VCaP (cell line): ENCODE data around the gene CLIC6.

Experiments
- H3K27ac ChIP-seq: fragments of 450-650 bp; 2 replicates; pipeline ENCODE4 v1.5.1; 2017
- TF ChIP-seq, protein P1 (sequence below): fragments of 450-650 bp; conservative IDR thresholded peaks from 2 replicates; pipeline ENCODE4 v1.5.1; 2017; ENCODE audit warnings: mild to moderate bottlenecking, moderate library complexity

CLIC6 gene

DNA sequence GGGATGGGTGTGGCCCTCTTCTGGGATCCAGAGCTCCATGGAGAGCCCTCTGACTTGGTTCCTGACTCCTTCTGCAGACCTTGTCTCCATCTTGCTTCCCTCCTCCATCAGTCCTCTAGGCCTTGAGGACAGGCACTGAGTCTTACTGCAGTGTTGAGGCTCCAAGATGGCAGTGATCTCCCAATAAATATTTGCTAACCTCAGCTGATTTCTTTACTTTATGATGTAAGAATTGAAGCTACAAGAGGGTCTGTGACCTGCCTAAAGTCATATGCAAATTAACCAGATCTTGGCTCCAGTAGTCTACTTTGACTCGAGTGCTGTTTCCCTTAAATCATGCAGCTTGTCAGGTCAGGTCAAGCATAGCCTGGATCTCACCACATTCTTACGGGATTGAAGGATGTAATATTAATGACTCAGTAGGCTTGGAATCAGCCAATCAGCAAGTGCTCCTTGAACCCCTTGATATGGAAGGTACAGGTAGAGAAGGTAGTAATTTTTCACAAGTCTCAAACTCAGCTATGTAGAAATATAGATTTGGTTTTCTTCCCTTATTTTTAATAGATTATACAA is 93.0 kb downstream of the CLIC6 start:
- TF ChIP-seq, protein P1, sequence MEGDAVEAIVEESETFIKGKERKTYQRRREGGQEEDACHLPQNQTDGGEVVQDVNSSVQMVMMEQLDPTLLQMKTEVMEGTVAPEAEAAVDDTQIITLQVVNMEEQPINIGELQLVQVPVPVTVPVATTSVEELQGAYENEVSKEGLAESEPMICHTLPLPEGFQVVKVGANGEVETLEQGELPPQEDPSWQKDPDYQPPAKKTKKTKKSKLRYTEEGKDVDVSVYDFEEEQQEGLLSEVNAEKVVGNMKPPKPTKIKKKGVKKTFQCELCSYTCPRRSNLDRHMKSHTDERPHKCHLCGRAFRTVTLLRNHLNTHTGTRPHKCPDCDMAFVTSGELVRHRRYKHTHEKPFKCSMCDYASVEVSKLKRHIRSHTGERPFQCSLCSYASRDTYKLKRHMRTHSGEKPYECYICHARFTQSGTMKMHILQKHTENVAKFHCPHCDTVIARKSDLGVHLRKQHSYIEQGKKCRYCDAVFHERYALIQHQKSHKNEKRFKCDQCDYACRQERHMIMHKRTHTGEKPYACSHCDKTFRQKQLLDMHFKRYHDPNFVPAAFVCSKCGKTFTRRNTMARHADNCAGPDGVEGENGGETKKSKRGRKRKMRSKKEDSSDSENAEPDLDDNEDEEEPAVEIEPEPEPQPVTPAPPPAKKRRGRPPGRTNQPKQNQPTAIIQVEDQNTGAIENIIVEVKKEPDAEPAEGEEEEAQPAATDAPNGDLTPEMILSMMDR = no peak
- no peak overlapping the region for H3K27ac ChIP-seq

DNA sequence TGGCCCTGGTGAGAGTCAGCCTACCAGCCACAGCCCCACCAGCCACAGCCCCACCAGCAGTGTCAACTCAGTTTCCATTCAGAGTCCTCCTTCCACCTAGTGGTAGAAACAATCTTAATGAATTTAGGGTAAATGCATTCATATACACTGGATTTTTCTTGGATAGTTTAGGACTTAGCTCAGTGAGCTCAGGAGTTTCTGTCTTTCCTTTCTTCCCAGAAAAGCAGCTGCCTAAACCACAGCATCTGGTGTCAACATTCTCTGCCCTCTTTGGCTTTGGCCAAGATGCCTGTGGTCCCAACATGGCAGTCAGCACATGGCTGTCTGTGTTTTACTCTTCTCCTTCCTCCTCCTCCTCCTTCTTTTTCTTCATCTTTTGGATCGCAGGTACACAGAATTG is 94.0 kb downstream of the CLIC6 start:
- H3K27ac ChIP-seq = no peak overlapping the region
- TF ChIP-seq, protein P1 = no peak

DNA sequence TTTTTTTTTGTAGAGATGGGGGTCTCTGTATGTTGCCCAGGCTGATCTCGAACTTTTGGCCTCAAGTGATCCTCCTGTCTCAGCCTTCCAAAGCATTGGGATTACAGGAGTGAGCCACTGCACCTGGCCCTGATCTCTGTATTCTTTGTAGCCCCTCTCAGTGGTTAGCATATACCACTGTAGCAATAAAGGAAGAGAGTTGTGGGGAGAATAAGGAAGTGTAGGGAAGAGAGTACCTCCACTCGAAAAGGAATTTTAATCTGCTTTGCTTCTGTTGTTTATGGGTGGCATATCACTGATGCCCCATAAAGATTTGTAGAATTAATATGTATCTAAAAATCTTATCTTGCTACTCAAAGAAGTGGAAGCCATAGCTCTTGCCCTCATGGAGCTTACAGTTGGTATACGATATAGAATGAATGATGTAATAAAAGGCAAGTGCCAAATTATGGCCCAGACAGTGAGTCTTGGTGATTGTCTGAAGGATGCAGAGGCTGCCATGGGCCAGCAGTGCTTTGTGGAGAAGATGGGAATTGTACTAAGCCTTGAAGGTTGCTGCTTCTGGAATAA is 96.0 kb downstream of the CLIC6 start:
- TF ChIP-seq, protein P1 = no peak
- H3K27ac ChIP-seq = no peak overlapping the region

DNA sequence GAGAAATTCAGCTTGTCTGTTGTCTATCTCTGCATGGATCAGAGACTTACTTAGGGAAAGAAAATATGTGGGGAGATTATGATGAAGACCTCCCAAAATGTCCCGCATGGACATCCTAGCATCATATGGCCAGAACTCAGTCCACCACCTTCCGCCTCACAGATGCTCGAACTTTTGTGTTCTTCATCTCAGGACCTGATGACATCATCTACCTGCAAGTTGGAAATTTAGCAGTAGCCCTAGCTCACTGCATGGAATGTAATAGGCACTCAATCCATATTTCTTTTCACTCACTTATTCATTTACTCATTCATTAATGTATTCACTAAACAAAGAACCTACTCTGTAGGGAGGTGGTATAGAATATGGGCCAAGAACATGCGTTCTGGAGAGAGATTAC is 96.8 kb downstream of the CLIC6 start:
- TF ChIP-seq, protein P1 = no peak
- H3K27ac ChIP-seq = no peak overlapping the region

DNA sequence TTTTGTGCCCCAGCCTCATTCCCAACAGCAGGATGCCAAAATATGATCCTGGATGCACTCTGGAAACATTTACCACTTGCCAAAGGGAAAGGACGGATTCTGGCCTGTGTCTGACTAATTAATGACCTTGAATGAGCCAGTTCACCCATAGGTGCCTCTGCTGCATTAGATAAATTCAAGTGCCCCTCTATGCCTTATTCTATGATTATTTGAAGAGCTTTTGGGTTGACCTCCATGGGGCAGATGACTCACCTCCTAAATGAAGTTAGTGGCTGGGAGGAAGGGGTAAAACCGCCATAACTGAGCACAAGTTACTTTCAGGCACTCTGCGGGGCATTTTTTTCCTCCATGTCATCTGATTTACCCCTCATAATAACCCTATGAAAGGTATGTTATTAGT is 98.1 kb downstream of the CLIC6 start:
- TF ChIP-seq, protein P1 = no peak
- no peak overlapping the region for H3K27ac ChIP-seq
